GM10266 (cell line): ENCODE measurements around the gene PDE3A.

Source experiments
- DNase-seq: peaks from one replicate; pipeline ENCODE4 v3.0.0; 2012; ENCODE audit errors: extremely low spot score
- CTCF ChIP-seq: IDR thresholded peaks from 2 replicates; pipeline ENCODE4 v1.5.1; 2012; ENCODE audit warnings: mild to moderate bottlenecking, low read depth; ENCODE audit not compliant: control insufficient read depth, insufficient read depth; ENCODE audit errors: missing control alignments

The PDE3A gene

DNA sequence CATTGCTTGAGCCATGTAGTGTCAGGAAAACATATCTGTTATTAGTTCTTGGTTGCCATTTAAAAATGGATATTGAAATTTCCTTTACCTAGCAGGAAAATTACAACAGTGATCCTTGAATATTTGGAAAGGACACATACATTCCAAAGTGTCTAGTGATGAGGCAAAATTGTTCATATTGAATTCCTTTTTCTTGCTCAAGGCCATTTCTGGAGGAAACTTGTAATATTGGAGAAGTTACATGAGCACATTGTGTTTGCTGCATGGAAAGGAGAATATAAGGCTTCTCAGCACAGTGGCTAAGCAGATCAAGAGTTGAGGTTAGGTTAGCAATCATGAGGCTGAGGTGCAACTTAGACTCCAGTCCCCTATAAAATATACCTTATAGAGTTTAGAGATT is 121.9 kb downstream of the PDE3A start:
- TF ChIP-seq CTCF = no peak
- DNase-seq = no peak

- DNase-seq = no peak
- TF ChIP-seq CTCF = no peak
Observed at GRCh38 chr12:20491290-20491689, 123.0 kb downstream of the PDE3A start.

GRCh38 chr12:20492251-20492760 is 124.0 kb downstream of the PDE3A start:
- DNase-seq = peak; percentile 2
- no peak for TF ChIP-seq CTCF

DNA sequence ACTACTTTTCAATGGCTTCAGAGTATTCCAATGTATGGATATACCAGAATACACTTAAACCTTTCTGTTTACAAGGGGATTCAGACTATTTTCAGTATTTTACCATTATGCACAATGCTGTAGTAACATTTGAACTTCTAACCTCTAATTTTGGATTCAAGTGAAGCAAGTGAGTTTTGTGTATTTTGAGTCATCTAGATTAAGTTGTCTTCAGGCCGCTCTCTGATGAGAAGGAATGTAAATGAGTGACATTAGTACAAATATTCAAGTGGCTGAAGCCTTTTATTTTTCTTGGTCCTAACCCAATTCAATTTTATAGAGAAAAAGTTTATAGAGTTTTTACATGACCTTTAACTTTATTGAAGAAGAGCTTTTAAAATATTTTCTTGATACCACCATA is 125.6 kb downstream of the PDE3A start:
- DNase-seq = no peak
- TF ChIP-seq CTCF = no peak

GRCh38 chr12:20494851-20495250 is 126.5 kb downstream of the PDE3A start:
- no peak for DNase-seq

DNA sequence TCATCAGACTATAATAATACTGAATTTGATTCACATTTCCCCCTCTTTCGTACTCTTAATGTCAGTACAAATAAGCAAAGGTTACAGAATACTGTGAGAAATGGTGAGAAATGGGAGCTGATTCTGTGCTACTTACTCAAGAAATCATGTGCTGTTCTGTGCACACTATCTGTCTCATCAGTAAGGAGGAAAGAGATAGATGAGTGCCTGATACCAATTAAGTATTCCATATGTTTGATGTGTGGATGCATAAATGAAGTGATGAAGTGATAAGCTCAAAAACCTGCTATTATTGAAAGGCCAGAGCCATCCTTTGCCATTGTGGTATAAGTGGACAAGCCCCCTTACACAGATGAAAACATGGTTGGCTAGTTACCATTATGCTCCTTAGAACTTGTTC is 127.7 kb downstream of the PDE3A start:
- TF ChIP-seq CTCF = no peak
- DNase-seq = no peak

More at GRCh38 chr12:20494851-20495250, 126.5 kb downstream of the PDE3A start:
- no peak for TF ChIP-seq CTCF

- no peak for TF ChIP-seq CTCF
Observed at GRCh38 chr12:20497707-20498106, 129.4 kb downstream of the PDE3A start.

More at GRCh38 chr12:20497707-20498106, 129.4 kb downstream of the PDE3A start:
- DNase-seq = no peak
